WERI-Rb-1 (cell line): ENCODE results near the gene AFMID.

Experiments used
- DNase-seq: peaks from one replicate; pipeline ENCODE4 v3.0.0-alpha.2; 2020
- H3K27ac ChIP-seq: fragments of 250-450 bp; sonication (Bioruptor Pico); 2 replicates; pipeline ENCODE4 v1.5.1; 2020; ENCODE audit warnings: mild to moderate bottlenecking, moderate library complexity
- H3K27me3 ChIP-seq: fragments of 250-450 bp; sonication (Bioruptor Pico); 2 replicates; pipeline ENCODE4 v1.5.1; 2021; ENCODE audit warnings: mild to moderate bottlenecking, low read depth, moderate library complexity; ENCODE audit not compliant: insufficient read depth, severe bottlenecking
- H3K36me3 ChIP-seq: fragments of 250-450 bp; sonication (Bioruptor Pico); 2 replicates; pipeline ENCODE4 v1.5.1; 2020; ENCODE audit warnings: mild to moderate bottlenecking, moderate library complexity
- H3K4me3 ChIP-seq: 2 replicates; pipeline ENCODE4 v1.5.1; 2011; ENCODE audit warnings: low read depth, mild to moderate bottlenecking, control low read depth, low read length
- H3K9me3 ChIP-seq: fragments of 250-450 bp; sonication (Bioruptor Pico); 2 replicates; pipeline ENCODE4 v1.5.1; 2021; ENCODE audit warnings: mild to moderate bottlenecking, moderate library complexity; ENCODE audit not compliant: severe bottlenecking
- CTCF ChIP-seq: IDR thresholded peaks from 2 replicates; pipeline ENCODE4 v1.5.1; 2011; ENCODE audit warnings: low read depth, mild to moderate bottlenecking, control low read depth, inconsistent platforms, low read length

Gene AFMID

GRCh38 chr17:78236362-78237127 is 49.4 kb downstream of the AFMID start:
- no peaks in the 10 kb centered on the region for H3K9me3 ChIP-seq
- H3K36me3 ChIP-seq: no peaks in the 10 kb centered on the region
- no peak overlapping the region for H3K4me3 ChIP-seq
- no peaks in the 10 kb centered on the region for H3K27me3 ChIP-seq
- no peak for TF ChIP-seq CTCF
- peak; percentile 70 for DNase-seq
- peak overlapping the region; percentile 74 for H3K27ac ChIP-seq

- no peak for TF ChIP-seq CTCF
- Histone ChIP-seq H3K27ac (peak overlapping the region; percentile 74), H3K9me3 (no peaks in the 10 kb centered on the region), H3K27me3 (no peaks in the 10 kb centered on the region), H3K36me3 (no peaks in the 10 kb centered on the region), H3K4me3 (no peak overlapping the region)
- no peak for DNase-seq
These were observed 50.3 kb downstream of the AFMID start for GRCh38 chr17:78237401-78238012.

- Histone ChIP-seq H3K9me3 (no peaks in the 10 kb centered on the region), H3K27me3 (no peaks in the 10 kb centered on the region), H3K4me3 (no peak overlapping the region), H3K36me3 (no peaks in the 10 kb centered on the region), H3K27ac (no peak overlapping the region)
- no peak for DNase-seq
- TF ChIP-seq CTCF: no peak
These were observed 51.8 kb downstream of the AFMID start for GRCh38 chr17:78238823-78239488.

GRCh38 chr17:78239489-78239931 is 52.3 kb downstream of the AFMID start:
- Histone ChIP-seq H3K27me3 (no peaks in the 10 kb centered on the region), H3K27ac (no peak overlapping the region), H3K9me3 (no peaks in the 10 kb centered on the region), H3K4me3 (no peak overlapping the region), H3K36me3 (no peaks in the 10 kb centered on the region)
- no peak for TF ChIP-seq CTCF
- no peak for DNase-seq

- H3K27ac ChIP-seq: no peak overlapping the region
- peaks cover 4% of the 10 kb centered on the region for H3K9me3 ChIP-seq
- TF ChIP-seq CTCF: no peak
- H3K36me3 ChIP-seq: no peaks in the 10 kb centered on the region
- no peak for DNase-seq
- H3K4me3 ChIP-seq: no peak overlapping the region
- H3K27me3 ChIP-seq: no peaks in the 10 kb centered on the region
These were observed 53.0 kb downstream of the AFMID start for GRCh38 chr17:78240012-78240655.
